Measurements from ENCODE around the gene SLC41A1. TPM values are rescaled to one million over a fixed set of nuclear protein-coding genes. Genes with fewer than 3 reads are reported as not detected.

Gene SLC41A1
- total RNA-seq, 1 experiment from 2014 or later, result 33.3 TPM

- BruUV-seq (replicated peaks), result no TSS peak
- no peak for ATAC-seq
- Histone ChIP-seq H3K9me3 (ENCODE audit: control insufficient read depth, insufficient read depth, low read depth, low read length) (no peaks in the 10 kb centered on the region), H3K4me1 (ENCODE audit: control insufficient read depth, insufficient read depth, low read length) (no peaks in the 10 kb centered on the region; the same call in 1 of the 2 replicates), H3K27me3 (ENCODE audit: control insufficient read depth, insufficient read depth, low read length) (no peaks in the 10 kb centered on the region), H3K4me3 (ENCODE audit: low read depth in 2 of 2, low read length in 2 of 2) (no peak overlapping the region), H3K36me3 (ENCODE audit: control insufficient read depth, insufficient read depth, low read length) (peaks cover 4% of the 10 kb centered on the region; the same call in 1 of the 2 replicates), H3K27ac (ENCODE audit: low read length) (no peak overlapping the region)
- ChIA-PET POLR2A (no interaction called here), CTCF (no interaction called here)
- TF ChIP-seq, protein P1, sequence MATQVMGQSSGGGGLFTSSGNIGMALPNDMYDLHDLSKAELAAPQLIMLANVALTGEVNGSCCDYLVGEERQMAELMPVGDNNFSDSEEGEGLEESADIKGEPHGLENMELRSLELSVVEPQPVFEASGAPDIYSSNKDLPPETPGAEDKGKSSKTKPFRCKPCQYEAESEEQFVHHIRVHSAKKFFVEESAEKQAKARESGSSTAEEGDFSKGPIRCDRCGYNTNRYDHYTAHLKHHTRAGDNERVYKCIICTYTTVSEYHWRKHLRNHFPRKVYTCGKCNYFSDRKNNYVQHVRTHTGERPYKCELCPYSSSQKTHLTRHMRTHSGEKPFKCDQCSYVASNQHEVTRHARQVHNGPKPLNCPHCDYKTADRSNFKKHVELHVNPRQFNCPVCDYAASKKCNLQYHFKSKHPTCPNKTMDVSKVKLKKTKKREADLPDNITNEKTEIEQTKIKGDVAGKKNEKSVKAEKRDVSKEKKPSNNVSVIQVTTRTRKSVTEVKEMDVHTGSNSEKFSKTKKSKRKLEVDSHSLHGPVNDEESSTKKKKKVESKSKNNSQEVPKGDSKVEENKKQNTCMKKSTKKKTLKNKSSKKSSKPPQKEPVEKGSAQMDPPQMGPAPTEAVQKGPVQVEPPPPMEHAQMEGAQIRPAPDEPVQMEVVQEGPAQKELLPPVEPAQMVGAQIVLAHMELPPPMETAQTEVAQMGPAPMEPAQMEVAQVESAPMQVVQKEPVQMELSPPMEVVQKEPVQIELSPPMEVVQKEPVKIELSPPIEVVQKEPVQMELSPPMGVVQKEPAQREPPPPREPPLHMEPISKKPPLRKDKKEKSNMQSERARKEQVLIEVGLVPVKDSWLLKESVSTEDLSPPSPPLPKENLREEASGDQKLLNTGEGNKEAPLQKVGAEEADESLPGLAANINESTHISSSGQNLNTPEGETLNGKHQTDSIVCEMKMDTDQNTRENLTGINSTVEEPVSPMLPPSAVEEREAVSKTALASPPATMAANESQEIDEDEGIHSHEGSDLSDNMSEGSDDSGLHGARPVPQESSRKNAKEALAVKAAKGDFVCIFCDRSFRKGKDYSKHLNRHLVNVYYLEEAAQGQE (IDR thresholded peaks at IDR 0.05; ENCODE audit: insufficient read depth in 1 of 2, low read depth in 2 of 2, low read length in 1 of 2), result no peak
- no peak for TF ChIP-seq SIN3A (IDR thresholded peaks at IDR 0.05; ENCODE audit: borderline replicate concordance, insufficient read depth, low read depth, low read length)
- no peak for TF ChIP-seq CTCF (IDR thresholded peaks at IDR 0.05)
- no peak for TF ChIP-seq POLR2AphosphoS5 (IDR thresholded peaks at IDR 0.05; ENCODE audit: low read depth, low read length)
- TF ChIP-seq TCF7L2 (IDR thresholded peaks at IDR 0.05; ENCODE audit: low read depth, low read length), result no peak
- intact Hi-C loops (cut with micrococcal nuclease; ENCODE audit: unreplicated experiment) (no loop called here), in situ Hi-C loops (cut with HindIII; ENCODE audit: low pct_unique_long_range_greater_than_20kb, low sequenced_read_pairs) (no loop called here)
- DNase-seq (ENCODE audit: low read depth, low spot score), result no peak
Observed at GRCh38 chr1:205798577-205798976, 14.4 kb downstream of the SLC41A1 start.

DNA sequence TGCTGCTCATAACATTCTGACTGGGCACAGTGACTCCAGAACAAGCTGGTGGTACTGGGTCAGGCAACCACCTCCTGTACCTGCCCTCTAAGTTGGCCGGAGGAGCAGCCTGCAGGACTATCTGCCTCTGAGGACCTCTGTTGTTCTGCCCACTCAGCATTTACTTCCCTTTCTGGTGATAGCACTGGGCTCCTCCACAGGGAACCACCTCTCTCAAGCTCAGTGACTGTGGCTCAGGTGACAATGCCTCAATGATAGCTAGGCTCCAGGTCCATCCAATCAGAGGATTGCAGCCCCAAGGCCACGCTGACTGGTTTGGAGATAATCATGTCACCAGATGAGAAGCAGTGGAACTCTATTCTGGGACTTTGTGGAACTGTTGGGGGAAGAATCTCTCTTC, 15.8 kb downstream of the SLC41A1 start:
- no peaks in the 10 kb centered on the region for H3K27me3 ChIP-seq (ENCODE audit: control insufficient read depth, insufficient read depth, low read length)
- H3K36me3 ChIP-seq (ENCODE audit: control insufficient read depth, insufficient read depth, low read length), result peaks cover 4% of the 10 kb centered on the region; the same call in 1 of the 2 replicates
- H3K4me3 ChIP-seq (ENCODE audit: low read depth in 2 of 2, low read length in 2 of 2), result no peak overlapping the region
- ChIA-PET POLR2A (no interaction called here), CTCF (no interaction called here)
- H3K4me1 ChIP-seq (ENCODE audit: control insufficient read depth, insufficient read depth, low read length), result no peaks in the 10 kb centered on the region; the same call in 1 of the 2 replicates
- no peaks in the 10 kb centered on the region for H3K9me3 ChIP-seq (ENCODE audit: control insufficient read depth, insufficient read depth, low read depth, low read length)
- TF ChIP-seq, protein P1 (IDR thresholded peaks at IDR 0.05; ENCODE audit: insufficient read depth in 1 of 2, low read depth in 2 of 2, low read length in 1 of 2), result no peak
- TF ChIP-seq CTCF (IDR thresholded peaks at IDR 0.05), result no peak
- ATAC-seq, result no peak
- intact Hi-C loops (cut with micrococcal nuclease; ENCODE audit: unreplicated experiment) (no loop called here), in situ Hi-C loops (cut with HindIII; ENCODE audit: low pct_unique_long_range_greater_than_20kb, low sequenced_read_pairs) (no loop called here)
- H3K27ac ChIP-seq (ENCODE audit: low read length), result no peak overlapping the region
- DNase-seq (ENCODE audit: low read depth, low spot score), result no peak
- no TSS peak for BruUV-seq (replicated peaks)

Data from Panc1 (cell line).